Transverse colon (tissue), 4 donors: Measurements from ENCODE around the gene PTPRE. TPM values are rescaled to one million over a fixed set of nuclear protein-coding genes. Genes with fewer than 3 reads are reported as not detected.

ENCODE experiments used
- DNase-seq: peaks from one replicate; pipeline ENCODE4 v3.0.0-alpha.2; 2019
- H3K27ac ChIP-seq, 4 donors: fragments of 200-600 bp; sonication (generic); 2 replicates each; pipeline ENCODE4 v1.5.1; 2016 to 2018; ENCODE audit warnings: inconsistent platforms in 4 of 4
- H3K27me3 ChIP-seq: fragments of 200-600 bp; sonication (generic); 2 replicates; pipeline ENCODE4 v1.5.1; 2017; ENCODE audit warnings: inconsistent platforms
- H3K36me3 ChIP-seq, 4 donors: fragments of 200-600 bp; sonication (generic); 2 replicates each; pipeline ENCODE4 v1.5.1; 2017 to 2019; ENCODE audit warnings: inconsistent platforms in 4 of 4
- H3K4me1 ChIP-seq, 4 donors: fragments of 200-600 bp; sonication (generic); 2 replicates each; pipeline ENCODE4 v1.5.1; 2017 to 2020; ENCODE audit warnings: inconsistent platforms in 4 of 4
- H3K4me3 ChIP-seq, 4 donors: fragments of 200-600 bp; sonication (generic); 1 replicate in 1 of 4; 2 replicates in 3 of 4; pipeline versions ENCODE4 v1.5.1 to v1.6.1; 2017 to 2019; ENCODE audit warnings: inconsistent platforms in 4 of 4
- H3K9me3 ChIP-seq, 2 donors: fragments of 200-600 bp; sonication (generic); 2 replicates each; pipeline ENCODE4 v1.5.1; 2017 to 2019; ENCODE audit warnings: inconsistent platforms in 2 of 2
- CTCF ChIP-seq, 5 experiments: fragments of 200-600 bp in 3 of 5; fragments of 450-650 bp in 2 of 5; sonication (generic) in 3 of 5; IDR thresholded peaks; 1 replicate in 2 of 5; 2 replicates in 3 of 5; pipeline ENCODE4 v1.5.1; 2016 to 2017; ENCODE audit warnings: antibody characterized with exemption in 5 of 5, inconsistent platforms in 3 of 5, mild to moderate bottlenecking in 2 of 5, moderate library complexity in 1 of 5
- EP300 ChIP-seq: sonication (generic); formaldehyde crosslinking; IDR thresholded peaks from one replicate; pipeline ENCODE4 v1.6.1; 2017; ENCODE audit warnings: antibody characterized with exemption, low read depth
- POLR2A ChIP-seq: fragments of 450-650 bp; IDR thresholded peaks from one replicate; pipeline ENCODE4 v1.6.1; 2016; ENCODE audit warnings: antibody characterized with exemption, mild to moderate bottlenecking, moderate library complexity
- POLR2AphosphoS5 ChIP-seq, 3 donors: sonication (generic); formaldehyde crosslinking; IDR thresholded peaks; one replicate each; pipeline ENCODE4 v1.6.1; 2016; ENCODE audit warnings: antibody characterized with exemption in 3 of 3
- WGBS, 2 donors: methylation state at CpG; one replicate each; pipeline ENCODE4 v1.1.5; 2018; ENCODE audit warnings: low coverage in 1 of 2; 5-methylcytosine and 5-hydroxymethylcytosine counted together
- in situ Hi-C, 4 donors: fragments of 200-750 bp; cut with MboI; loops; one replicate each; pipeline versions ENCODE4 v1.15.0 to v1.15.1; 2017; ENCODE audit warnings: low sequenced_read_pairs in 3 of 4, low pct_ligation_motif_present in 1 of 4, low pct_unique_long_range_greater_than_20kb in 1 of 4
- intact Hi-C: fragments of 100-400 bp; cut with DNase I; formaldehyde crosslinking; loops from one replicate; pipeline ENCODE4 v1.15.1; 2023; ENCODE audit warnings: low total_unique reads
- total RNA-seq, 4 donors: library from RNA; depleted of rRNA; stranded (reverse); fragments of >200 nt; gene quantifications; one replicate each; pipeline ENCODE4 v1.1.0, GENCODE V29; 2016

PTPRE gene
- total RNA-seq, 4 donors from 2014 or later: 25.7 to 43.6 (median 26.7) TPM

- in situ Hi-C loops: no loop called here
- Histone ChIP-seq H3K9me3 (no peaks in the 10 kb centered on the region), H3K4me3 (no peak overlapping the region), H3K27me3 (no peaks in the 10 kb centered on the region), H3K4me1 (no peaks in the 10 kb centered on the region), H3K36me3 (no peaks in the 10 kb centered on the region), H3K27ac (no peak overlapping the region)
- no peak for DNase-seq
- intact Hi-C loops: no loop called here
- WGBS, 2 donors: 50% methylated on average over 2 of the region's 2 CpGs; no CpG with 5 or more reads in 1 of the 2 donors
- TF ChIP-seq CTCF (IDR thresholded peaks at IDR 0.05): no peak
Measured at GRCh38 chr10:127952575-127952869, 45.6 kb downstream of the PTPRE start.

- no peak for DNase-seq
- H3K9me3 ChIP-seq: no peaks in the 10 kb centered on the region
- no peak overlapping the region for H3K4me3 ChIP-seq
- no peaks in the 10 kb centered on the region for H3K27me3 ChIP-seq
- TF ChIP-seq POLR2AphosphoS5 (IDR thresholded peaks at IDR 0.05) (no peak), EP300 (no peak), CTCF (IDR thresholded peaks at IDR 0.05) (no peak), POLR2A (no peak)
- H3K27ac ChIP-seq: no peak overlapping the region
- H3K4me1 ChIP-seq: no peaks in the 10 kb centered on the region
- in situ Hi-C loops (no loop called here), intact Hi-C loops (no loop called here)
- WGBS, 2 donors: 51% methylated on average over 4 of the region's 4 CpGs; no CpG with 5 or more reads in 1 of the 2 donors
- H3K36me3 ChIP-seq: no peaks in the 10 kb centered on the region
Measured at GRCh38 chr10:127952918-127953317, 46.0 kb downstream of the PTPRE start.

GRCh38 chr10:127953876-127954275 is 47.0 kb downstream of the PTPRE start:
- H3K9me3 ChIP-seq: no peaks in the 10 kb centered on the region
- H3K27me3 ChIP-seq: no peaks in the 10 kb centered on the region
- WGBS, 2 donors: 77% methylated on average over 1 of the region's 1 CpG; no CpG with 5 or more reads in 1 of the 2 donors
- DNase-seq: no peak
- H3K36me3 ChIP-seq: no peaks in the 10 kb centered on the region
- in situ Hi-C loops (no loop called here), intact Hi-C loops (no loop called here)
- TF ChIP-seq EP300 (no peak), CTCF (IDR thresholded peaks at IDR 0.05) (no peak)
- no peaks in the 10 kb centered on the region for H3K4me1 ChIP-seq
- no peak overlapping the region for H3K4me3 ChIP-seq
- no peak overlapping the region for H3K27ac ChIP-seq

- in situ Hi-C loops: no loop called here
- Histone ChIP-seq H3K4me3 (no peak overlapping the region), H3K36me3 (no peaks in the 10 kb centered on the region), H3K9me3 (no peaks in the 10 kb centered on the region), H3K27ac (no peak overlapping the region), H3K4me1 (no peaks in the 10 kb centered on the region), H3K27me3 (no peaks in the 10 kb centered on the region)
- no peak for DNase-seq
- intact Hi-C loops: no loop called here
- 33 to 50% methylated on average over 1 of the region's 1 CpG for WGBS, 2 donors
- TF ChIP-seq POLR2AphosphoS5 (IDR thresholded peaks at IDR 0.05) (no peak), EP300 (no peak), POLR2A (no peak), CTCF (IDR thresholded peaks at IDR 0.05) (no peak)
Measured at GRCh38 chr10:127959428-127959827, 52.5 kb downstream of the PTPRE start.
